DND-41 (cell line): ENCODE data around the gene KCNIP1.

Experiments
- EZH2 ChIP-seq: IDR thresholded peaks from 3 replicates; pipeline ENCODE4 v1.6.1; 2012; ENCODE audit warnings: borderline replicate concordance, low read depth, mild to moderate bottlenecking, moderate library complexity, low read length, inconsistent platforms; ENCODE audit not compliant: severe bottlenecking
- TF ChIP-seq, protein P1 (sequence below): IDR thresholded peaks from 2 replicates; pipeline ENCODE4 v1.5.1; 2012; ENCODE audit warnings: borderline replicate concordance, low read length, moderate library complexity, mild to moderate bottlenecking; ENCODE audit not compliant: poor library complexity, severe bottlenecking; ENCODE audit errors: extremely low read depth

DNA sequence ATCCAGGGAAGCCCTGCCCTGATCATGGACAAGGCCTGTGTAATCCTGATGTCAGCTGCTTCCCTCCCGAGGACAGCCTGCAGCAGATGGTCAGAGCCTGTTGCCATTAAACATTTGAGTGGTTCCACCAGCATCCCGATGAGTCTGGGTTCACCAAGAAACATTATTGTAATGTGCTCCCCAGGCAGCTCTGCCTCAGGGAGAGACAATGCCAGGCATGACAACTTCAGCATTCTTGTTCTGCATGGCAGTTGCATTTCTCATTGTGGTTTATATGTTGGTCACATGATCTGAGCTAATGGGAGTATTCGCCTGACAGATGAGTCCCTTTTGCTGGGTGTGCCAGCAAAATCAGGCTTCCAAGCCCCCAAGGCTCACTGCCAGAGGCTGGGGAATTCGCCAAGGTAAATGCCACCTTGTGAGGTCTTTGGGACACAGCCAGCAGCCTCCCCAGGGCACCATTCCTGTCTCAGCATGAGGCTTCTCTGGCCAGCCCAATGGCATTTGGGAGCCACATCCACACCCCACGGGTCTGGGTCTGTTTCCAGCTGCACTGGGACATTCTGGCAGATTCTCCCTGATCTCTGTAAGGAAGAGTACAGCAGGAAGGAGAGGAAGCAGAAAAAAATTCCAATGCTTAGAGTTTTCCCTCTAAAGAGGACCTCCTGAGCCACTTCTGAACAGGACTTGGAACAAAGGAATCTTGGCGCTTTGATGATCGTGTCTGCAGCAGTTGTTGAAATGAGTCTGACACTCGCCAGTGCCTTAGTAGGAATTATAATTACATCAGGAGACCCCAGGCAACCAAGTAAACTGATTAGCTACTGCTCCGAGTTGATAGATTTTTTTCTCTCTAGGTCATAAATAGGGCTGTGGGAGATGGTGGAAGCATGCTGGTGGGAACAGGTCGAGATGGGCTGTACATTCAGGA is 18.7 kb downstream of the KCNIP1 start:
- TF ChIP-seq, protein P1, sequence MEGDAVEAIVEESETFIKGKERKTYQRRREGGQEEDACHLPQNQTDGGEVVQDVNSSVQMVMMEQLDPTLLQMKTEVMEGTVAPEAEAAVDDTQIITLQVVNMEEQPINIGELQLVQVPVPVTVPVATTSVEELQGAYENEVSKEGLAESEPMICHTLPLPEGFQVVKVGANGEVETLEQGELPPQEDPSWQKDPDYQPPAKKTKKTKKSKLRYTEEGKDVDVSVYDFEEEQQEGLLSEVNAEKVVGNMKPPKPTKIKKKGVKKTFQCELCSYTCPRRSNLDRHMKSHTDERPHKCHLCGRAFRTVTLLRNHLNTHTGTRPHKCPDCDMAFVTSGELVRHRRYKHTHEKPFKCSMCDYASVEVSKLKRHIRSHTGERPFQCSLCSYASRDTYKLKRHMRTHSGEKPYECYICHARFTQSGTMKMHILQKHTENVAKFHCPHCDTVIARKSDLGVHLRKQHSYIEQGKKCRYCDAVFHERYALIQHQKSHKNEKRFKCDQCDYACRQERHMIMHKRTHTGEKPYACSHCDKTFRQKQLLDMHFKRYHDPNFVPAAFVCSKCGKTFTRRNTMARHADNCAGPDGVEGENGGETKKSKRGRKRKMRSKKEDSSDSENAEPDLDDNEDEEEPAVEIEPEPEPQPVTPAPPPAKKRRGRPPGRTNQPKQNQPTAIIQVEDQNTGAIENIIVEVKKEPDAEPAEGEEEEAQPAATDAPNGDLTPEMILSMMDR = no peak
- TF ChIP-seq EZH2 = no peak
